OCI-LY7 (cell line): ENCODE results near the gene CLCN2.

Source experiments
- CTCF ChIP-seq: fragments of 200-600 bp; sonication (generic); conservative IDR thresholded peaks from 2 replicates; pipeline ENCODE4 v1.5.1; 2014; ENCODE audit warnings: mild to moderate bottlenecking, antibody characterized with exemption, low read length, moderate library complexity, mixed read lengths
- EZH2phosphoT487 ChIP-seq: fragments of 200-600 bp; sonication (generic); IDR thresholded peaks from 2 replicates; pipeline ENCODE4 v1.6.1; 2018; ENCODE audit warnings: low read depth, borderline replicate concordance, mild to moderate bottlenecking, mixed run types, antibody characterized with exemption, low read length, moderate library complexity, mixed read lengths

GRCh38 chr3:184343200-184343876, 18.1 kb downstream of the CLCN2 start:
- TF ChIP-seq CTCF = no peak
- no peak for TF ChIP-seq EZH2phosphoT487
